Right lobe of liver (tissue), 6 donors: Measurements from ENCODE around the gene SAXO1. TPM values are rescaled to one million over a fixed set of nuclear protein-coding genes. Genes with fewer than 3 reads are reported as not detected.

Source experiments
- ATAC-seq, 4 donors: fragments of 200-7000 bp; cut with Tn5 transposase; one replicate each; pipeline ENCODE4 v1.9.1; 2020; ENCODE audit warnings: mild to moderate bottlenecking in 4 of 4, moderate library complexity in 4 of 4
- DNase-seq, 3 donors: peaks; one replicate each; pipeline ENCODE4 v3.0.0-alpha.2; 2020
- H3K27ac ChIP-seq, 3 donors: fragments of 200-600 bp; one replicate each; pipeline ENCODE4 v1.8.0; 2022
- H3K27me3 ChIP-seq, 2 donors: fragments of 200-600 bp; one replicate each; pipeline ENCODE4 v1.8.0; 2022
- H3K36me3 ChIP-seq, 4 donors: fragments of 200-600 bp; sonication (generic) in 1 of 4; one replicate each; pipeline versions ENCODE4 v1.5.1 to v1.8.0; 2017 to 2022; ENCODE audit warnings: control low read depth in 1 of 4
- H3K4me1 ChIP-seq, 4 donors: fragments of 200-600 bp; sonication (generic) in 1 of 4; one replicate each; pipeline versions ENCODE4 v1.5.1 to v1.8.0; 2017 to 2022; ENCODE audit warnings: control low read depth in 1 of 4
- H3K4me3 ChIP-seq, 3 donors: fragments of 200-600 bp; one replicate each; pipeline ENCODE4 v1.8.0; 2022
- H3K9me3 ChIP-seq, 4 donors: fragments of 200-600 bp; sonication (generic) in 1 of 4; one replicate each; pipeline versions ENCODE4 v1.5.1 to v1.8.0; 2017 to 2022; ENCODE audit warnings: control low read depth in 1 of 4
- POLR2A ChIP-seq: fragments of 450-650 bp; IDR thresholded peaks from one replicate; pipeline ENCODE4 v1.6.1; 2017; ENCODE audit warnings: antibody characterized with exemption, mild to moderate bottlenecking
- WGBS: methylation state at CpG from one replicate; pipeline ENCODE4 v1.1.6; 2018; ENCODE audit warnings: low coverage, low lambda C conversion rate; ENCODE audit not compliant: insufficient coverage; ENCODE audit errors: missing lambda C conversion rate; 5-methylcytosine and 5-hydroxymethylcytosine counted together
- intact Hi-C, 2 donors: fragments of 100-400 bp; cut with DNase I; formaldehyde crosslinking; loops; one replicate each; pipeline versions ENCODE4 v1.11.2 to v1.14.1; 2022
- total RNA-seq, 6 experiments: library from RNA; depleted of rRNA in 2 of 6; stranded (reverse); fragments of >200 nt in 2 of 6; fragmentation: NEBNext Ultra II Directional in 3 of 6; extraction: Animal tissue kit (Norgen Biotek cat#: 25700) in 3 of 6; gene quantifications; one replicate each; pipeline versions ENCODE4 v1.1.0 to v1.2.4, GENCODE V29; 2016 to 2023
- TF ChIP-seq, protein P1 (sequence below), 4 donors: fragments of 200-600 bp in 3 of 4; fragments of 450-650 bp in 1 of 4; IDR thresholded peaks; one replicate each; pipeline versions ENCODE4 v1.5.1 to v1.8.0; 2016 to 2022; ENCODE audit warnings: antibody characterized with exemption in 4 of 4, mild to moderate bottlenecking in 2 of 4
- donor health status: DM: no; HTN: yes; CAD: no.
- donor health status: DM: no; HTN: no; CAD: no.
- donor health status: DM: no; HTN: no; CAD: no.
- donor health status: DM: no; HTN: yes; CAD: no.
- donor health status: DM: no; HTN: yes; CAD: no.

SAXO1 gene
- total RNA-seq, 6 experiments from 2014 or later, result 0.15 TPM; not detected in 5

DNA sequence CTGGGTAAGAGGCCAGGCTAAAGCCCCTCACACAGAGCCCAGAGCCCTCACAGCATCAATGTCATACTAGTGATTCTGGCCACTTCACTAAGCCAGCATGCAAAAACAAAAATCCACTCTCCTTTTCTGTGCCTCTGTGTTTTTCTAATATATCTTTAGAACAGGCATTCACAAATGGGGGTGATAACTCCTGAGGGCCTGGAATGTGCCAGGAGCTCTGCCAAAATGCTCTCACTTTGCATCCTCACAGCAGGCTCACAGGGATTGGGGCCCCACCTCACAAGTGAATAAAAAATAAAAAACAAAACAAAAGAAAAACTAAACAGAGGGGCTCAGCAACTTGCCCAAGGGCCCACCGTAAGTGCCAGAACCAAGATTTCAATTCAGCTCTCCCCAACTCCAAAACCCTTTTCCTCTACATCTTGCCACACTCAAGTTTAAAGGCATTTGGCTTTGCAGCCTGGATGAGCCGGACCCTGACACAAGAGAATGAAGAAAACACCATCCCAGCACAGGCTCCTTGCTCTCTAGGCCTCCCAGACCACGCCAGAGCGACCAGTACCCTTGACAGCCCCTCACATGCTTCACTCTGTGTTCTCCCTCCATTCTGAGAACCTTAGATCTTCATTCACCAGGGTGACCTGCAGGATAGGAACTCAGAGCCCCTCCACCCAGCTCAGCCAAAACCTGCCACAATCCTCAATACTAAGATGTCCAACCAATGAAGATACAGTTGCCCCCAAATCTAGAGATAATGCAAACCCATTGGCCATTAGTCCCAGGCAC, 51.3 kb downstream of the SAXO1 start:
- intact Hi-C loops, result no loop called here
- no peaks in the 10 kb centered on the region for H3K36me3 ChIP-seq
- 65% methylated on average over 4 of the region's 4 CpGs for WGBS
- TF ChIP-seq, protein P1, sequence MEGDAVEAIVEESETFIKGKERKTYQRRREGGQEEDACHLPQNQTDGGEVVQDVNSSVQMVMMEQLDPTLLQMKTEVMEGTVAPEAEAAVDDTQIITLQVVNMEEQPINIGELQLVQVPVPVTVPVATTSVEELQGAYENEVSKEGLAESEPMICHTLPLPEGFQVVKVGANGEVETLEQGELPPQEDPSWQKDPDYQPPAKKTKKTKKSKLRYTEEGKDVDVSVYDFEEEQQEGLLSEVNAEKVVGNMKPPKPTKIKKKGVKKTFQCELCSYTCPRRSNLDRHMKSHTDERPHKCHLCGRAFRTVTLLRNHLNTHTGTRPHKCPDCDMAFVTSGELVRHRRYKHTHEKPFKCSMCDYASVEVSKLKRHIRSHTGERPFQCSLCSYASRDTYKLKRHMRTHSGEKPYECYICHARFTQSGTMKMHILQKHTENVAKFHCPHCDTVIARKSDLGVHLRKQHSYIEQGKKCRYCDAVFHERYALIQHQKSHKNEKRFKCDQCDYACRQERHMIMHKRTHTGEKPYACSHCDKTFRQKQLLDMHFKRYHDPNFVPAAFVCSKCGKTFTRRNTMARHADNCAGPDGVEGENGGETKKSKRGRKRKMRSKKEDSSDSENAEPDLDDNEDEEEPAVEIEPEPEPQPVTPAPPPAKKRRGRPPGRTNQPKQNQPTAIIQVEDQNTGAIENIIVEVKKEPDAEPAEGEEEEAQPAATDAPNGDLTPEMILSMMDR (IDR thresholded peaks at IDR 0.05), result no peak
- TF ChIP-seq POLR2A, result no peak
- ATAC-seq (no peak), DNase-seq (no peak)
- no peaks in the 10 kb centered on the region for H3K4me1 ChIP-seq
- no peak overlapping the region for H3K4me3 ChIP-seq
- no peak overlapping the region for H3K27ac ChIP-seq
- no peaks in the 10 kb centered on the region for H3K9me3 ChIP-seq
- no peaks in the 10 kb centered on the region for H3K27me3 ChIP-seq

DNA sequence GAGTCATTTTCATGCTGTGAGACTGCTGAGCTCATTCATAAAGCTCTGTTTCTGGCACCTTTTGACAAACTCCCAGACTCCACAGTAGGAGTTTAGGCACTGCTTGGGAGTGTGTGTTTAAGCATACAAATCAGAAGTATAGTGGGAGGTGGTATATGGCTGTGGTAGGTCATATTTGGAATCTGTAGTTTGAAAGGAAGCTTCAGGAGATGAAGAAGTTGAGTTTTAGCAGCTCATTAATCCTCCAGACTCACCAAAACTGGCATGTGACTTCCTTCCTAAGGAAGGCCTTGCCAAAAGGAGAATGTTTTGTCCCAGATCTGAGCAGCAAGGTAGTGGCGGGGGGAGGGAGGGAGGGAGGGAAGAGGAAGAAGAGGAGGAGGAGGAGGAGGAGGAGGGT, 52.8 kb downstream of the SAXO1 start:
- H3K27ac ChIP-seq, result no peak overlapping the region
- ATAC-seq, result no peak

DNA sequence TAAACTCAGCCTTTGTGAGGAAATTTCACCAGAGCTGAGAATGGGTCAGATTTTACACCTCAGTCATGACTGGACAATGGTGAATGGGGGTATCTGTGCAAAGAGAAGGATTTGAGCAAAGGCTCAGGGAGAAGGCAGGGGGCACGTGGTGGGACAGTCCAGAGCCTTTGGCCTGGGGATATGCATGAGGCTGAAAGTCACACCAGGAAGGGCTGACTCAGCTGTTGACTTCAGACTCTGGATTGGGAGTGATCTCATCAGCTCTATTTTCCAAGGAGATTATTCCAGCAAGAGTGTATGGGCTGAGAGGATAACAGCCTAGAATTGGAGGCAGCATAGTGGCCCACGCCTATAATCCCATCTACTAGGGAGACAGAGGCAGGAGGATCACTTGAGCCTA, 53.6 kb downstream of the SAXO1 start:
- ATAC-seq (peak in 1 of 4 donors; percentile 37), DNase-seq (no peak)
- no peaks in the 10 kb centered on the region for H3K4me1 ChIP-seq
- no peak overlapping the region for H3K4me3 ChIP-seq
- H3K36me3 ChIP-seq, result no peaks in the 10 kb centered on the region
- H3K9me3 ChIP-seq, result no peaks in the 10 kb centered on the region
- no peak for TF ChIP-seq POLR2A
- TF ChIP-seq, protein P1 (IDR thresholded peaks at IDR 0.05), result no peak
- no peaks in the 10 kb centered on the region for H3K27me3 ChIP-seq
- WGBS, result 31% methylated on average over 2 of the region's 2 CpGs
- intact Hi-C loops, result no loop called here
- no peak overlapping the region for H3K27ac ChIP-seq

More for the DNA sequence above, 52.8 kb downstream of the SAXO1 start:
- no peaks in the 10 kb centered on the region for H3K4me1 ChIP-seq
- no peaks in the 10 kb centered on the region for H3K36me3 ChIP-seq
- no peak for TF ChIP-seq POLR2A
- TF ChIP-seq, protein P1 (IDR thresholded peaks at IDR 0.05), result no peak
- intact Hi-C loops, result no loop called here
- no peak for DNase-seq
- 33% methylated on average over 1 of the region's 1 CpG for WGBS
- H3K9me3 ChIP-seq, result no peaks in the 10 kb centered on the region
- H3K4me3 ChIP-seq, result no peak overlapping the region
- no peaks in the 10 kb centered on the region for H3K27me3 ChIP-seq

DNA sequence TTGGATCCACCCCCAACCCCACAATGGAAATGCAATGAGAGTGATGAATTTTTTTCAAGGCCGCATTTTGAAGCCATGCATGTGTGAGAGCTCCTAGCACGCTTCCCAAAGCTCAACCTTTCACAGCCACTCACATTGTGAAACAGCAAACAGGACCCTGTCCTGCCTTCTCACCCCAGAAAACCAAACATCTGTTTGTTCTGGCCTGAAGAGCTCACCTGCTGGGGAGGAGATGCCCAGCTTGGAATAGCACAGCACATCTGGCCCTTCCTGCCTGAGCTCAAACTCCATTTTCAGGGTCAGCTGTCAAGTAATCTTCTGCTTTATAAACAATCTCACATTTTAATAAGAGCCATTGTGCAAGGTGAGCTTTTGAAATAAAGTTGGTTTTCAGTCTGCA, 54.8 kb downstream of the SAXO1 start:
- TF ChIP-seq, protein P1 (IDR thresholded peaks at IDR 0.05), result no peak
- no peak for TF ChIP-seq POLR2A
- intact Hi-C loops, result no loop called here
- Histone ChIP-seq H3K4me1 (no peaks in the 10 kb centered on the region), H3K27ac (no peak overlapping the region), H3K4me3 (no peak overlapping the region), H3K27me3 (no peaks in the 10 kb centered on the region), H3K9me3 (no peaks in the 10 kb centered on the region), H3K36me3 (no peaks in the 10 kb centered on the region)
- DNase-seq (no peak), ATAC-seq (no peak)
- 72% methylated on average over 2 of the region's 2 CpGs for WGBS
